GM18526 (cell line): Measurements from ENCODE around the gene SMS.

ENCODE experiments used
- POLR2A ChIP-seq: IDR thresholded peaks from 3 replicates; pipeline ENCODE4 v1.6.1; 2011; ENCODE audit not compliant: insufficient read length; ENCODE audit errors: extremely low read depth

The SMS gene

DNA sequence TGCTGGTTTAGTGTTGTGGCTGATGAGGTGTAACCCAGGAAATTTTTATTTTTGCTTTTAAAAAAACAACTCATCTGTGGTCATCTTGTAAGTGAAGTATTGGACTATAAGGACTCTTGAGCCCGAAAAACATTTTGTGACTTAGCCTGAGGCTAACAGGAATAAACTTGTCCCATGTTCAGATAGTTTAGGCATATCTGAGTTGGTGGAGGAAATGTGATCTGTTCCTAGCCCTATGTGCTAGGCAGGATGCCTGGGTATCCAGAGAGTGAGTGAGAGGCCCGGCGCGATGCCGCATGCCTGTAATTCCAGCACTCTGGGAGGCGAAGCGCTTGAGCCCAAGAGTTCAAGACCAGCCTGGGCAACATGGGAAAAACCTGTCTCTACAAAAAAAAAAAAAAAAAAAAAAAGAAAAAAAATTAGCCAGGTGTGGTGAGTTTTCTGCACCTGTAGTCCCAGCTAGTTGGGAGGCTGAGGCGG, 3.7 kb downstream of the SMS start:
- no peak for TF ChIP-seq POLR2A

DNA sequence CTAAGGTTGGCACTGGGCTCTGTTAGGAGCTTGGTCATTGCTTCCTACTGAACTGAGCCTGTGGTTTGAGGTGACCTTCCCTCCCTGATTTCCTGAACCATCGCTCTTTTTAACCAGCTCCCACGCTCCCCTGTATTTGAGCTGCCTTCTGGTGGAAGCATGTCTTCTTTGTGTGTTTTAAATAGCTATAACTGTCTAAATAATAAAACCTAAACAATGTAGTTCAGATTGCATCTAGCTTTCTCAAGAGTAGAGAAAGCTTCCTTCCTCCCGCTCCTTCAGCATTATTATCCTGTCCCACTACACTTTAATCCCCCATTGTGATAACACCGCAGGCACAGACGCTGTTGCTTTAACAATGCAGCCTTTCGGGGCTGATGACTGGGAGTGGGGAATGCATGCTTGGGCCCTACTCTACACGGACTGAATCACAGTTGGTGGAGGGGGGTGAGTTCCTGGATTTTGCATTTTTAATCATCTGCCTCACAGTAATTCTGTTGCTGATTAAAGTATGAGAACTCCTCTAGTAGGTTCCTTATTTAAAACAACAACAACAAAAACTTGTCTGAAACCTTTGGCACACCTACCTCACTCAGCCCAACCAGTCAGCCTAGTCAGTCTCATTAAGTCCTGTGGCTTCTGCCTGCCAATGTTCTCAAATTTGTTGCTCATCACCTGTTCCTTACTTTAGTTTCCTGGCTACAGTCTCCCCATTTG, 6.6 kb downstream of the SMS start:
- TF ChIP-seq POLR2A: no peak

DNA sequence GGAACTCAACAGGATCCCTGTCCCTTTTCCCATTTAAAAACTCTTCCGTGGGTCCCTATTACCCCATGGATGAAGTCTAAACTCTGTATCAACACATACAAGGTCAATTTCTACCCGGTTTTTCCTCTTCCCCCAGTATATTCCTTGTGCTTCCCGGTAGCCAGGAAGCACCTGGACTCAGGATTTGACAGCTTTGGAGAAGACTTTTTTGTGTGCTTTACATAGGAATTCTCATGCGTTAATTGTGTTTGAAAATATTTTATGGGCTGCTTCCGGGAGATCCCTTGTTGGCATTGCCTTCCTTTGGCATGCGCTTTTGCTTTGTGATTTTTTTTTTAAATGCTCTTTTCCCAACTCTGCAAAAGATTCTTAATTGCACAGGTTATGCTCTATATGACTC, 7.2 kb downstream of the SMS start:
- TF ChIP-seq POLR2A: no peak

DNA sequence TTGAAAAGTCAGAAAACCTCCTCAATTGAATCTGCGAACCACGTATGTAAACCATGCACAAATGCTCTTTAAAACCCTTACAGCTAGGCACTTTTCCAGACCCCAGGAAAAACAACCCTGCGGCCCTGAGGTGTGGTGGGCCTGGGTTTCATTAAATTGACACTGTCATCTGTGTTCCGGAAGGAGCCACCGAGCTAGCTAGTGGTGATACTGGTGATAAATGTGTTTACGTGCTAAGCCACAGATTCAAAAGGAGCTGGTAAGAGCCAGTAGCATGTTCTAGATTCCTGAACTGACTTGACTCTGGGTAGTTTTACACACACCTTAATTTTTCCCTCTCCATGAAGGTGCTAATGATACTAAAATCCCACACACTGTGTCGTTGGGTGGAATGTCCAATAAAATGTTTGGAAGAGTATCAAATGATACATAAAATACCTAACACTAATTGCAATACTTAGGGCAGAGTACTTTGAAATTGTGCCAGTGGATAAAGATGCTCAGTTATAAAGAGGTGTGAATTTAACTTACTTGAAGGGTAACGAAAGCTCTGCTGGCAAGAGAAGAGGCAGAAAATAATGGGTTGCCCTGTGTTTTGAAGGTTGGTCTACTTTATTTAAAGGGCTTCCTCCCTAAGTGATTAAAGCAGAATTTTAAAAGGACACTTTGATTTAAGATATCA, 8.5 kb downstream of the SMS start:
- TF ChIP-seq POLR2A: no peak

DNA sequence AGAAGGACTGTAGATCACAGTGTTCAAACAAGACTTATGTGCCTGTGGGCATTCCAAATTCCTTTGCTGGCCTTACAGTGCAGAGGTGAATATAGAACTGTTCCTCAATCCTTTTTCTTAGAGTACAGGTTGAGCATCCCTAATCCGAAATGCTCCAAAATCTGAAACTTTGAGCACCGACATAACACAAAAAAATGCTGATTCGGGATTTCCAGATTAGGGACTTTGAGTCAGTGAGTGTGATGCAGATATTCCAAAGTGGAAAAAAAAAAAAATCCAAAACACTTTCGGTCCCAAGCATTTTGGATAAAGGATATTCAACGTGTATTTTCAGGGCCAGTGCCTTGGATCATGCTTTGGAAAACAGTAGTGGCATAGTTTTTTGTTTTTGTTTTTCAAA, 9.2 kb downstream of the SMS start:
- no peak for TF ChIP-seq POLR2A

DNA sequence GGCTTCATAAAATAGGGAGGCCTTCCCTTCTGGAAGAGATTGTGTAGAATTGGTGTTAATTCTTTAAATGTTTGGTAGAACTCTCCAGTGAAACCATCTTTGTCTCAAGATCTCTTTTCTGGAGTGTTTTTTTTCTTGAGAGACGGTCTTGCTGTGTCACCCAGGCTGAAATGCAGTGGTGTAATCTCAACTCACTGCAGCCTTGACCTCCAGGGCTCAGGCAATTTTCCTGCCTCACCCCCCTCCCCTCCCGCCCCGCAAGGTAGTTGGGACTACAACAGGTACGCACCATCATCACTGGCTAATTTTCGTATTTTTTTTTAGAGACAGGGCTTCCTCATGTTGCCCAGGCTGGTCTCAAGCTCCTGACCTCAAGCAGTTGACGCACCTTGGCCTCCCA, 12.1 kb downstream of the SMS start:
- no peak for TF ChIP-seq POLR2A

DNA sequence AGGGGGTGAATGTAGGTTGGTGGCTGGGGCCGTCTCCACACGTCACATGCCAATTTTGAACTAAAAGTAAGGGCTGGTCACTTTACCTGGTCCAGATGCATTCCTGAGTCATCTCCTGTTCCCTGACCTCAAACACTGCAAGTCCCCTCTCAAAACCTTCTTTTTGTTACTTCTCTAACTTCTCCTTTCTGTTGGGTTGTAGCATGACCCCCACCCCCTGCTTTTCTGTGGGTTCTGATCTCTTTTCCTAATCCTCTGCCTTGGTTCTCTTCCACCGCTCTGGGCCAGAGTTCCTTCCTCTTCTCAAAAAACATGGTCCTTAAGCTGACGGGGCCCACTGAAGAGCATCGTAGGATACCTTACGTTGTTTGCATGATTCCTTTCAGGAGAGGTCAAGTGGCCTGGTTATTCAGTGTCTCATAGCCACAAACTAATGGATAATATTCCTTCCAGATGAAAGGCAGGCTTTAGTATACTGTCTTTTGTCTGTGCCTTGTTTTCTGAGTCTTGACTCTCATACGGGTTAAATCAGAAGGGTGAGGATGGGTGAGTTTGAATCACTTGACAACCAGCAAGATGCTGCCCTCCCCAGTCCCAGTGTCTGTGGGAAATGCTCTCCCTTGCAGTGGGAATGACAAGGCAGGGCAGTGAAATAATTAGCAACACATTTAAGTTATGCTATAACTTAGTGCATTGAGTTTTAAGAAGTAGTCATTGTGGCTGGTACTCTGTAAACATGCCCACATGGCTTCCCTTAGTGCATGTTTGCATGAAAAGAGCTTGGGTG, 15.1 kb downstream of the SMS start:
- no peak for TF ChIP-seq POLR2A

DNA sequence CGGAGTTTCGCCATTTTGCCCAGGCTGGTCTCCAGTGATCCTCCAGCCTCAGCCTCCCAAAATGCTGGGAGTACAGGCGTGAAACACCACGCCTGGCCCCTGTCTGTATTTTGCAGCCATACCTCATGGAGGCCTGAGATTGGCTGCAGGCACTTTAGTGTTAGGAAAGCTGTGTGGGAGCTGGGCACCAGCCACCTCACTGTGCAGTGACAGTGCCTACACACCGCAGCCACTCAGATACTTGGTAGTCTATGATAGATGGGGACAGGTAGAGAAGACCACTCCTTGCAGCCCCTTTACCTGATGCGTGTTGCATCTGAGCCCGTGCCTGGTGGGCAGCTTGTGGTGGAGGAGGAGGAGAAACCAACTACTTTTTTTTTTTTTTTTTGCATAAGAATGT, 16.3 kb downstream of the SMS start:
- no peak for TF ChIP-seq POLR2A

DNA sequence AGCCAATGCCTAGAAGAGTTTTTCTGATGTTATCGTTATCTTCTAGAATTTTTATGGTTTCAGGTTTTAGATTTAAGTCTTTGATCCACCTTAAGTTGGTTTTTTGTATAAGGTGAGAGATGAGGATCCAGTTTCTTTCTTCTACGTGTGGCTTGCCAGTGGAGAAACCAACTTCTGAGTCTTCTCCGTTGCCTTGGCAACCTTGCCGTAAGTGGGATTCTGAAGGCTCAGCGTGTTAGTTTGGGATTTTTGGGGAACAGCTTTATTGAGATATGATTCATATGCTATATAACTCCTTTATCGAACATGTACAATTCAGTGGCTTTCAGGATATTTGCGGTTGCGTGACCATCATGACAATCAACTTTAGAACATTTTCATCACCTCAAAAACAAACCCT, 17.7 kb downstream of the SMS start:
- TF ChIP-seq POLR2A: no peak

DNA sequence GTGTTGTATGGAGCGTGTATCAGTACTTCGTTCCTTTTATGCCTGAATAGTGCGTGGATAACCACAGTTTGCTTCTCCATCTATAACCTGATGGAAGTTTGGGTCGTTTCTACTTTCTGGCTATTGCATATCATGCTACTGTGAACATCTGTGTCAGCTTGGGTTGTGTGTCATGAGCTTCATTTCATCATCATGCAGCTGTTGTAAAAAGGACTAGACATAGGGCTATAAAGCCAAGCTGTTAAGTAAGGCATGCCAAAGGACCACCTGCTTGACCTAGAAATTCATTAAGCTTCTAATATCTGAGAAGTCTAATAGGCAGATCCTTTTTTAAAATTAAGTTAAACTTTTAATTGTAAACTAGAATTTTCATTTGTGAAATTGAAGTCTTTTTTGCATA, 18.4 kb downstream of the SMS start:
- TF ChIP-seq POLR2A: no peak

DNA sequence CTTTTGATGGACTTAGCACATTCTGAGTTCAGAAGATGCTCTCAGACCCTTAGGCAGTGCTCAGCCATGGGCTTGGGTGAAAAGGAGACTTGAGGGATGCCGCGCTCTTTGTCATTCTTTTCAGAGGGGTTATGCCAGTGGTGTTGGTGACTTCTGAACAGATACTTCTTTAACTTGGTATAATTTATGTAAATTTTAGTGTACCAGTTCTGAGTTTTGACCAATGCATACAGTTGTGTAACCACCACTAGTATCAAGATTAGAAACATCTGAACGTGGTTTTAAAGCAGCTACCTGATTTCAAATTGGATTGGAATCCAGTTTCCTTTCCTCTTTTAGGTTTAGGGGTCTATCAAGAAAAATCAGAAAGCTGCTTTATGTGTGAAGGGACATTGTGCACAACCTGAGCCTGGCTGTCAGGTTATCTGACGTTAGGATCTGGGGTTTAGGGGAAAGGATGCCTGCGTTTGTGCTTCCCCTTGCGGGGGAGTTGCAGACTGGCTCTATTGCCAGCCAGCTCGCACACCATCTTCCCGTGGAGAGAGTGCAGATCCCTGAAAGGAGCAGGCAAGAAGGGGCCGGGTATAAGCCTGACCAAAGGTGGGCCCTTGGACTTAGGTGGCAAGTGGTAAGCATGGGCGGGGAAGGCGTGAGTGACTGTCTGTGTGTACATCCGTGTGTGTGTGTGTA, 19.0 kb downstream of the SMS start:
- TF ChIP-seq POLR2A: no peak

DNA sequence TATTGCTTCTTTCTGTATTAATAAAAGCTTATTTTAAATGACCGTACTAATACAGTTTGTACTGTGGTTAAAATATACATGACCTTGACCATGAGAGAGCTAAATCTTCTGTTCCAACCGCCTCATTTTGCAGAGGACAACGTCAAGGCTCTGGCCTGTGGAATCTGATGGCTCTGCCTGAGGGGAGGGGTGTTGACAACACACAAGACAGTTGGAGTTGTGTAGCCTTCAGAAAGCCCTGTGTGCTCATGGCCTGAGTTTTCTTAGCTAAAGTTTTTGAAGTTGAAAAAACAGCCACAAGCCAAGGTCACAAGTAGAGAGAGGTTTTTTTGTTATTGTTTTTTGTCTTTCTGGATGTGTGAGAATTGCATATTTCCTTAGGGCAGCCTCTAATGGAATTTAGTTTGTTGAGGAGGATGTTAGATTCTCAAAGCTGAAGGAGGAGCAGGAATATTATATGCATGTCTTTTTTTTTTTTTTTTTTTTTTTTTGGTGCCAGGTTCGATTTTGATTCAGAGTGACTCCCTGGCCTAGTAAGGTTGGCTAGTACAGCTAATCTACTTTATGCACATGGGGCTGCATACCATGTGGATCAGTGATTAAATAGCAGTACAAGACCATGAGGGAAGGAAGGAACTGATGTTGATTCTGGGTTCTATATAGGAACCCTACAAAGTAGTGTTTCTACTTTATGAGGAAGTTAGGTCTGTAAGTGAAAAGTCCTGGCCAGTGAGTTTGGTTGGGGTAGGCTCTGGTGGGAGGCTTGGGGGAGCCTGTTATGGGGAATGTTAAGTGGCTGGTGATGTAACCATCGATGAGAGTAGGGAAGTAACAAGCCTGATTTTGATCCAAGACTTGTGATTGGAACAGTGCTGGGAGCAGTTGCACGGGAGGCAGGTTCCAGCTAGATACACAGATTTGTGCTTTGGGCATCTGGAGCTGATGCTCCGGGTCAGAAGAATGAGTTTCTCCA, 20.3 kb downstream of the SMS start:
- TF ChIP-seq POLR2A: no peak

DNA sequence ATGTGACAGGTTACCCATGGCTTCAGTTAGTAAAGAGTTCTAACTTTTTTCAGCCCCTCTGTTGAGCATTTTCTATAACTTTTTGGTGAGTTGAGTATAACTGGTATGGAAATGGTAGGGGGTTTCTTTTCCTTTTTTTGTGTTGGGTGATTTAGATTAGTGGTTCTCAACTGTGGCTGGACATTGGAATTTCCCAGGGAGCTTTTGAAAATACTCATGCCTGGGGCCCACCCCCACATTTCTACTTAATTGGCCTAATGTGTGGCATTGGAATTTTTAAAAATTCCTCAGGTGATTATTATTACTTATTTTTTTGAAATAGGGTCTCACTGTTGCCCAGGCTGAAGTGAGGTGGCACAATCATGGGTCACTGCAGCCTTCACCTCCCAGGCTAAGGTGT, 21.9 kb downstream of the SMS start:
- TF ChIP-seq POLR2A: no peak

DNA sequence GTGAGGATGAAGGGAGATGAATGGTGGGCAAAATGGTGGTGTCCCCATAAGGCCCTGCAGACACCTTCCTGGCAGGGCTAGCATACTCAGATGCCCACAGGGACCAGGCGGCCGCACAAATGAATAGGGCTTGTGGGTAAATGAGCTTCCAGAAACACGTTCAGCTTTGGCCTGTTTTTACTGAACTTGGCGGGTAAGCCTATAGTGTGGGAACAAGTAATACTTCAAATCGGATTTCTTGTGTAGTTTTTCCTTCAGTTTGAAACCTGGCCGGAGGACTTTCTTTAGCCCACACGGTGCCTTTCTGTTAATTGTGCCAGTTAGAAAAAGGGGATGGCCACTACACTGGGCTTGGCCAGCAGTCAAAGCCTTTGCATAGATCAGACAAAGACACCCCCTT, 22.8 kb downstream of the SMS start:
- TF ChIP-seq POLR2A: no peak
